ENCODE data around the gene TSC22D2.
A peak's percentile ranks its signal among the peaks of the same experiment; 100 is the strongest.

The TSC22D2 gene

DNA sequence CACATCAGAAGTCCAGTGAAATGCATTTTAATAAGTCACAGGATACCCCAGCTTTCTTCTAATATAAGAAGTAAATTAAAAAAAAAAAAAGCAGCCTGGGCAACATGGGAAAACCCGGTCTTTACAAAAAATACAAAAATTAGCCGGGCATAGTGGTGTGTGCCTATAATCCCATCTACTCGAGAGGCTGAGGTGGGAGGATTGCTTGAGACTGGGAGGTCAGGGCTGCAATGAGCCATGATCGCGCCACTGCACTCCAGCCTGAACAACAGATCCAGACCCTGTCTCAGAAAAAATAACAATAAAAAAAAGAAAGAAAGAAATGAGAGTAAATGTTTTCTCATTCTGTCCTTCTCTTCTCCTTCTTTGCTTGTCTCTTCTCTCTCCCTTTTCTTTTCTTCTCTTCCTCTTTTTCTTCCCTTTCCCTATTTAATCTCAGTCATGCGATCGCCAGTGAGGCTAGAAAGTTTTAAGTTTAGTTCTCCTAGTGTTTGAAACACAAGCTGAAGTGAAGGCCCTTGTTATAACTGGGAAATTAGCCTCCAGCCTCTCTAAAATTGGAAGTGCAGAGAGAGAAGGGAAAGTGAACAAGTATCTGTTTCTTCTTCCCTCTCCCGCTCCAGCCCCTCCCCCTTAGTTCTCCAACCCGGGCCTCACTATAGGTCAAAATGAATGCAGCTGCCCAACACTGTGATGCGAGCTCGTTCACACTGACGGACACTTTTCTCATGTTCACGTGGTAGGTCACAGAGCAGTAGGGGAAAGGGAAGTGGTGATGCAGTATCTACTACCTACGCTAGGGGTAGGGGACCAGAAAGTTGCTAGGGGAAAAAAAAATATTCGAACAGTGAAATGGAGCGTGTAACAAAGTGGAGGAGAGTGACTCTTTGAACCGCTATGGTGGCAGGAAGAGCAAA, 23.5 kb upstream of the TSC22D2 start:
- intact Hi-C loops (cut with DNase I), result no loop called here
- peak in 38 of 42 donors; percentile 11 to 70 (median 36) for DNase-seq

DNA sequence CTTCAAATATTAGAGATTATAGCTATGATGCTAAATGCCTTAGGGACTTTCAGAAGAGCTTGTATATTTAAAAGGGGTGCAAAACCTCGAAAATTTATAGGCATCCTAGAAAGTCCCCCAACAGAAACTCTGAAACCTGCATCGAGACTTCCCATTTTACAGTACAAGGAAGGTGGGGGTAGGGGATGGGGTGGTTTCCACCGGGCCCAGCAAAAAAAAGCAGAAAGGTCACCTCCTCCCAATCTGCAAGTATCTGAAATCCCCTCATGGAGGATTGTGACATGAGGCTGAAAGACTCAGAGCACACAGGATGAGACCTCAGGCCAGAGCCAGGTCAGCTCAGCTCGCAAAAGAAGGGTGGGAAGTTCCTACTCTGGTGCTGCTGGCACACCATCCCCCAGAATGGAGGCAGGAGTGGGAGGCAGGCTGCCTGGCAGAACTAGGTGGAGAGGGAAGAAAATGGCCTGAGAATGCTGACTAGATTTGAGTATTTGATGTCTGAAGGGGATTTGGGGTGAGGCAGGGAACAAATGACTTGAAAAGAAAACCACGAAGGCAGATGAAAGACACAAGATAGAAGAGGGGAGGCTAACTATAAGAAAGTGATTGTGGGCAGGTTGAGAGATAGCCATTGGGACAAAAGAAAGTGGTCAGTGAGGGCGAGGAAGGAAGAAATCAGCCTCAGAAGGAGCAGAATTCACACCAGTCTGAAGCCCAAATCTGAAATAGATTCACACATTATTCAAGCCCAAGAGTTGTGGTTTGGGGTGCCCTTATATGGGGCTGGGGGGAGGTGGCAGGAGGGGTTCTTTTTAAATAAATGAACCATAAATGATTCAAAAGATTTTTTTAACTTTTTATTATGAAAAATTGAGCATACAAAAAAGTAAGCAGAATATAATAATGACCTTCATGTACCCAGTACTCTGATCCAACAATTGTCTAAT, 22.5 kb upstream of the TSC22D2 start:
- DNase-seq, result no peak
- intact Hi-C loops (cut with DNase I), result no loop called here

DNA sequence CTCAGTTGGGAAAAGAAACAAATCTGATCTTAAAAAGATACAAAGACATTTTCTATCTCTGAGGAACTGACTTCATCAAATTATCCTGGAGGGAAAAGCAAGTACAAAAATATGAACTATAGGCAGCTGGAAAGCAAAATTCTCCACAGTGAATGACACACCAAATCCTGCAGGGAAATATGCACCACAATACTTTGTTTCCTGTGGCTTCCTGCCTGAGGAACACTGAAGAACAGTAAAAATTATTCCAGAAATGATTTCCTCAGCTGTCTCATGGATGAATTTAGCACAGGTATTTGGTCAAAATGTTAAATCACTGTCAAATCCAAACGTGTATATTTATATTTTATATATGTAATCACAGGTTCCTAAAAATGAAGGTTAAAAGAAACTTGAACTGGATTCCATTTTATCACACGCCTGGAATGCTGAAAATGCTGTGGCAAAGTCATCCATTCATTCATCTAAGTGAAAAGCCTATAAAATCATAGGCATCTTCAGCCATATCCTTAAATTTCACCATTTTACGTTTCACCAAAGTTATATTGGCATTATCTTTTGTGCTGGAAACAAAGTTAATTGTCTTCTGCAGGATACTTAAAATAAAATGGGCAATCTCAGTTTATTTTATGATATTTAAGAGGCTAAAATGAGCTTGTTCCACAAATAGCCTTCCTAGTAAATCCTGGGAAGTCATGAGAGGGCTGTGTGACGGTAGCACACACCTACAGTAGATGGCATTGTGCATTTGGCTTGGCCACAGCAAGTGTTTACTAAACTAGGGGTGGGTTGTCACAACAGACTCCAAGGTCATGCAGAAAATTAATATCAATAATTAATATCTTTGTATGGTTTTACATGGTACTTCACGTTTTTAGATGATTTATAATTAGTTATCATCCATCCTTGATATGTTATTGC, 19.3 kb upstream of the TSC22D2 start:
- intact Hi-C loops (cut with DNase I), result no loop called here
- no peak for DNase-seq

DNA sequence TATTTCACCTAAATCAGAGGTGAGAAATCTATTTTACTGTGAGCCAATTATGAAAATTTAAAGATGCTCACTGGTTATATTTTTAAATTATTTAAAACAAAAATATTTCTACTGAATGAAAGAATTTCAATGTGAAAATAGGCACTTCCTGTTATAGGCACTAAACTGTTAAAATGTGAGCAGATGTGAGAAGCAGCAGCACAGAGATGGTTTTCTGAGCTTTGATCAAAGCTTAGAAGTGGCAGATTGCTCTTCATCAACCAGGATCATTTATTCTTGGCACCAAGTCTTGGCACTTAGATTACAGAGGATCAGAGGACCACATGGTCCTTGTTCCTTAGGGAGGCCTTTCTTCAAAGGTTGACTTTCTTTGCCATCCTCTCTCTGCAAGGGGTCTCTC, 18.0 kb upstream of the TSC22D2 start:
- no peak for DNase-seq
- intact Hi-C loops (cut with DNase I), result no loop called here

DNA sequence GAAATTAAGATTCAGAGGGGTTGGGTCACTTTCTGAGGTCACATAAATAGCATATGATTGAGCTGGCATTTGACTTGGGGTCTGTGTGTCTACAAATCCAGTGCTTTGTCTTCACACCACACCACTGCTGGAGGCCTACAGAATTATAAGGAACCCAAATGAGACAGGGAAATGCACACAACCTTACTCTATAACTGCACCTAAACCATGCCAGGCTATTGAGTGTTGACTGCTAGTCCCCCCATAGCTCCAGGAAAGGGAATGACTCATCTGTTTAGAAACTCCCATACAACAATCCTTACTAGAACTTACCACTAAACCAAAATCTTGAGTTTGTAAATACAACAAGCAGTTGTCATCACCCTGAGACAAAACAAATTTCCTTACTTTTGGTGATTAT, 16.9 kb upstream of the TSC22D2 start:
- intact Hi-C loops (cut with DNase I), result no loop called here
- no peak for DNase-seq

DNA sequence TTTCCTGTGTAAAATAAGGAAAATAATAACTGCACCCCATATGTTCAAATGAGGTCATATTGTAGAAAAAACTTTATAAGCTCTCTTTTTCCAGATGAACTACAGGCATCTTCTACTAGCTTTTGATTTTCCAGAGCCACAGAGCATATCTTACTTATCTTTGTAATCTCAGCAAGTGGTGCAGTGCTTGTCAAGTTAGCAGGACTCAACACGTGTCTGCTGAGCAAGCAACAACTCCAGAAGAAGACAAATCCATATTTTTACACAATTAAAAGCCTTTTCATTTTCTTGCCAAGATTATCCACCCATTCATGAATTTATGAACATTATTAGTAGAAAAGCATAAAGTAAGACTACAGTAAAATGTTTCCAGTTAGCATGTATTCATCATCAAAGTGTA, 14.4 kb upstream of the TSC22D2 start:
- intact Hi-C loops (cut with DNase I), result no loop called here
- DNase-seq, result no peak

DNA sequence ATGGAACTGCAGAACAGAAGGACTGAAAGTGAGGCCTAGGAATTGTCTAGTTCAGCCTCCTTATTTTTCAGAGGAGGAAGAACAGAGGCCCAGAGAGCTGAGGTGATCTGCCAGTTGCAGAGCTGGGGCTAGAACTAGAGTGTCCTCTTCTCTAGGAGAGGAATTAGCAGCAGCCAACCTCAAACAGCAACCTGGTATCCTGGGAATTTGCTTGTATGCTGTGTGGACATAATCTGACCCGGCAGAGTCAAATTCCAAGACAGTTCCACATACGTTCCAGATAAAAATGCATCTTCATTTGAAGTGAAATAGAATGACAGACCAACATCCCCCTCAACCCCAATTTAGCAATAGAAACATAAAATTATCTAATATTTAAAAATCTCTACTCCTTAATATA, 13.5 kb upstream of the TSC22D2 start:
- intact Hi-C loops (cut with DNase I), result no loop called here
- DNase-seq, result no peak

DNA sequence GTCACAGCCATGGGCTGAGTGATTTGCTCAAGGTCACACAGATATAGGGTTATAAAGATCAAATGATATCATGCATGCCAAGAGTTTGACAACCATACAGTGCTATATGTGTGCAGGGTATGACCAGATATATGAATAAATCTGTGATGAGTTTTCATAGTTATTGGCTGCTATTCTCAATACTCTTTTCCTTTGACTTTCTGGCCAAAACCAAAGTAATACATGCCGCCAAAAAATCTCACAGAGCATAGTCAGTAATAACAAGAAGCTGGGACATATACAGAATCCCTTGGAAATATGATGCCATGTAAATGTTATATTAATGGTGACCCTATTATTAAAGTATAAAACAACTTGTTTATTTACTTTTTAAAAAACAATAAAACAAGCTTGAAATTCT, 11.6 kb upstream of the TSC22D2 start:
- no peak for DNase-seq
- intact Hi-C loops (cut with DNase I), result no loop called here

DNA sequence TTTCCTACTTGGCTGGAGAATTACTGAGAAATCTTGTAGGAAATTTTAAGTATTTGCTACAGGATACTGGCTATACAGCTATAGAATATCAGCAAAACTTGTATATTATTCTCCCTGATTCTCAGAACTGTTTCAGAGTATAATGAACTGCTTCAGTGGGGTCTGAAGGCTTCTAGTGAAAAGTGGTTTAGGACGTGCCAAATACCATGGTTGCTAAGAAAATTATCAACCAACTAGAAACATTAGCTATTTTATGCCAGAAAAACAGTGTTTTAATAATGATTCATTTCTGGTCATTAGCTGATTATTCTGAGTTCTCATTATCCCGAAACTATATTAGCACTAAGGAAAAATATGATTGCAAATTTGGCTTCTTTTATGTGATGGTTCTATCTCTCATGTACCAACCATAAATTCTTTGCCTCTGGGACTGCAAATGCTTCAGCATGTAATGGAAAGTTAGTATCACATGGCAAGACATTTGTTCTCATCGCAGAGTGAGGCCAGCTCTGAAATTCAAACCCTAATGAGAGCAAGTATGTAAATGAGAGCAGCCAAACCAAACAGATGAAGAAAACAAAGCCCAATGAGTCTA, 11.0 kb upstream of the TSC22D2 start:
- intact Hi-C loops (cut with DNase I), result no loop called here

DNA sequence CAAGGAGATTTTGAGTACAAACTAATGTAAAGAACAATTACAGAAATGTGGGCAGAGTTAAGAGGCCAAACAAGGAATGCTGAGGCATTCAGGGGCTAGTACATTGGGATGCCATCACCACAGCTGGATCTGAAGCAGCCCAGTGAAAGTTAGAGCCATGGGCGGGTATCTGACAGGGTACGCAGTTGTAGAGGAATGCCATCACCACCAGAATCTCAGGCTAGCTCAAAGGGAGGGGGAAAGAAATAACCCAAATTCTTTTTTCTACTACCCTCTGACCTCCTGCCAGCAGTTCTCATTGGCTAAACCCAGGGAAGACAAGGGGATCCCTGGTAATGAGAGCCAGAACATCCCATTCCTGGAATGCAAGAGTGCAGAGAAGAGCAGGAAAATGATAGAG, 9.0 kb upstream of the TSC22D2 start:
- DNase-seq, result no peak
- intact Hi-C loops (cut with DNase I), result no loop called here

More for the DNA sequence above, 11.0 kb upstream of the TSC22D2 start:
- no peak for DNase-seq

DNA sequence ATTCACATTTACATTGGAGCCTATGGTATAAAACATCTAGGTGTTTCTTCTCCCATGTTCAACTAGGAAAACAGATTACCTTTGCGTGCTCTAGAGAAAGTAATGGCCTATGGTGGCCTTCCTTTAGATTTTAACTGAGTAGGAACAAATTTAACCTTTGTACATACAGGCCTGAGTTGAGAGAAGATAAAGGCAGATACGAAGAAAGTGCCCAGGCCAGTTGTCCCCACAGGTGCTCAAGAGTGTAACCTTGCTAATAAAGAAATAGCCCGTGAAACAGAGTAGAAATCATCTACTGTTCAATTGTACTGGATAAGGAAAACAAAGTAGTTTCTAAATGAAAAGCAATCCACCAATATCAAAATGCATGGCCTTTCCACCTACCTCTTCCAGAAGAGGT, 6.8 kb upstream of the TSC22D2 start:
- DNase-seq, result no peak
- intact Hi-C loops (cut with DNase I), result no loop called here

DNA sequence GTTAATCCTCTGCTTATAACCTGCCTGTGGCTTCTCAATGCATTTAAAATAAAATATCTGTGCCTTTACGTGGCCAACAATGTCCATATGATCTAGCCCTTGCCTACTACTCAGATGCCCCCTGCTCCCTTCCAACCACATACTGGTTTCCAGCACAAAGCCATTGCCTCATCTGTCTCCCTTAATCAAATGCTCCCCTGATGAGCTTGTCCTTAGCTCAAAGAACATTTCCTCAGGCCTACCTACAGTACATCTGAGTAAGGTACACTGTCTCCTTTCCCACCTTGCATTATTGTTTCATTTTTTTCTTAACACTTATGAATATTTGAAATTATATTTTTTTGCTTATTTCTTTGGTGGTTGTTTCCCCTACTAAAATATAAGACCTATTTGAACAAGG, 5.9 kb upstream of the TSC22D2 start:
- DNase-seq, result no peak
- intact Hi-C loops (cut with DNase I), result no loop called here

DNA sequence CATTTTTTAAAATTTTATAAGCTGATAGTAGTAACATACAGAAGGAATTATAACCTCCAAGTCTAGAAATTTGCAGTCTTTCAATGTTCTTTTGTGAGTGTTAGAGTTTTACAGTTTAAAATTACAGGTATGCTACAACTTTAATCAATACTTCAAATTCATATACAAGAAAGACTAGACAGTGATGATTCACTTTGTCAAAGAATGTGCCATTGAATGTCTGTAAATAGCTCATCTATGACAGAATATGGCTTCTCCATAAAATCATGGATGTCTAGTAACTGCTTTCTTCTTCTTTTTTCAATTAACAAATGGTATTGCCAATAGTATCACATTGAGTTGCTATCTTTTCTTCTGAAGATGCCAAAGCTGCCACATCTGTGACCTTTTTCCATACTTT, 4.1 kb upstream of the TSC22D2 start:
- intact Hi-C loops (cut with DNase I), result no loop called here

DNA sequence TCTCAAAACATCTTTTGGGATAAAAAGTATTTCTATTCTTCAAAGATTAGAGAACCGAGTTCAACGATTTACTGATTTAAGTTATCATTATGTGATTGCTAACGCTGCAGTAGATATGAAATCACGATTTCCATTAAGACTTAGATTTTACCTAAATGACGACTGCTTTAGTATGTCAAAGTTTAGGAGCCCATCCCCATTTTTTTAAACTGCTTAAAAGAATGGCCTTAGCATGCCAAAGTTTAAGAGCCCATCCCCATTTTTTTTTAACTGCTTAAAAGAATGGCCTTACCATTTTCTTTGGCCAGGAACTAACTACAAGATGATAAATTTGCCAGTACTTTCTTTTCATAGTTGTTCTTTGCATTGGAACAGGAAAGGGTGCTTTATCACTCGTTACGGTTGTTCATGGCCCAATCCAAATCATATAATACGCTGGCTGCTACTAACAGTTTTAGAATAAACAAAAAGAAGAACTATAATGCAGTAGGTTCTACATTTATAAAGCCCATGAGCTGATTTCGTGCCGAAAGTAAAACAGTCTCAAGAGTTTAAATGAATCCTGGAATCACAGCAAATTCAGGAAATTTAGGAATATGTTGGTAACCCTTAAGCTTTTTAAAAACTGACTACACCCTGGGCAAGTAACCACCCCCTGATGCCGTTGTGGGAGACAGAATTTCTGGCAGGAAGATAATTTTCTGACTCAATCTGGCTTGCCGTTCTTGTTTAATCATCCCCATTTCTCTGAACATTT, 869 bp upstream of the TSC22D2 start:
- intact Hi-C loops (cut with DNase I), result loop anchor here (5.0 kb wide), 1 partner anchor 140 kb away; the partner anchor contains the start of genes EIF2A and SERP1
- DNase-seq, result peak in 3 of 42 donors; percentile 4 to 35 (median 11)

More for the DNA sequence above, 4.1 kb upstream of the TSC22D2 start:
- DNase-seq, result no peak

DNA sequence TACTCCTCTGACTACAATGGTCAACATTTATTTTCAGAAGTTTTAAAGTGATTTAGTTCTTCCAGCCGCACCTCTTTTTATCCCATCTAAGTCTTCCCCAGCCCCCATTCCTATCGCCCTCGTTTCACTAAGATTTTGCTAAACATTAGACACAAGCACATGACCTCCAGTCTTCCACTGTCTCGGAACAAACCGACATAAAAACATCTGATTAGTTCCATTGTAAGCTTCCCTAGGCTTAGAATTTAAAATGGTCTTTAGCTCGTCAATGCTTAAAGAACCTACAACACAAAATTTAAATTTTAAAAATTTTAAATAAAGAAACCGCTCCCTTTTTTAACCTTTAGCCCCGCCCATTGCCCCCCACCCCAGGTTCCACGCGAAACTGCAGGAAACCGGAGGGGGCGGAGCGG, 284 bp upstream of the TSC22D2 start:
- peak in 9 of 42 donors; percentile 12 to 72 (median 33) for DNase-seq
- intact Hi-C loops (cut with DNase I), result loop anchor here (5.0 kb wide), 1 partner anchor 139 kb away; the partner anchor contains the start of genes EIF2A and SERP1

DNA sequence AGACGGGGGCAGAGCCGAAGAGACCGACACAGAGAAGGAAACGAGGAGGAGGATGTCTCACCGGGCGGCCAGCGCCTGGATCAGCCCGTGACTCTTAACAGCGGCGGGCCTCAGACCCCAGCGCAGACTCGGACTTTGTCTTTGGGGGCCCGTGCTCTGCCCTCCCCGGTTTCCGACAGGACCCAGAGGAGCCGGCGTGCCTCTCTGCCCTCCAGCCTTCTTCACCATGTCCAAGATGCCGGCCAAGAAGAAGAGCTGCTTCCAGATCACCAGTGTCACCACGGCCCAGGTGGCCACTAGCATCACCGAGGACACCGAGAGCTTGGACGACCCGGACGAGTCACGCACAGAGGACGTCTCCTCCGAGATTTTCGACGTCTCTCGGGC, 1.0 kb downstream of the TSC22D2 start:
- intact Hi-C loops (cut with DNase I), result loop anchor here (5.0 kb wide), 1 partner anchor 138 kb away; the partner anchor contains the start of genes EIF2A and SERP1
- peak in 1 of 42 donors; percentile 26 for DNase-seq

DNA sequence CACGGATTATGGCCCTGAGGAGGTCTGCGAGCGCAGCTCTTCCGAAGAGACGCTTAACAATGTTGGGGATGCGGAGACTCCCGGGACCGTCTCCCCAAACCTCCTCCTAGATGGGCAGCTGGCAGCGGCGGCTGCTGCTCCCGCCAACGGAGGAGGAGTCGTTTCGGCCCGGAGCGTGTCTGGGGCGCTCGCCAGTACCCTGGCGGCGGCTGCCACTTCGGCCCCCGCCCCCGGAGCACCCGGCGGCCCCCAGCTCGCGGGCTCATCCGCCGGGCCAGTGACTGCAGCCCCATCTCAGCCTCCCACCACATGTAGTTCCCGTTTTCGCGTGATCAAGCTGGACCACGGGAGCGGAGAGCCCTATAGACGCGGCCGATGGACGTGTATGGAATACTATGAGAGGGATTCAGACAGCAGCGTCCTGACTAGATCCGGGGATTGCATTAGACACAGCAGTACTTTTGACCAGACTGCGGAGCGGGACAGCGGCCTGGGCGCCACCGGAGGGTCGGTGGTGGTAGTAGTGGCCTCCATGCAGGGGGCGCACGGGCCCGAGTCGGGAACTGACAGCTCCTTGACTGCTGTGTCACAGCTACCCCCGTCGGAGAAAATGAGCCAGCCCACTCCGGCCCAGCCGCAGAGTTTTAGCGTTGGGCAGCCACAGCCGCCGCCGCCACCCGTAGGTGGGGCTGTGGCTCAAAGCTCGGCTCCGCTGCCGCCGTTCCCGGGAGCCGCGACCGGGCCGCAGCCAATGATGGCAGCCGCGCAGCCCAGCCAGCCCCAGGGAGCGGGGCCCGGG, 1.6 kb downstream of the TSC22D2 start:
- peak; percentile 41 to 89 (median 77) for DNase-seq
- intact Hi-C loops (cut with DNase I), result loop anchor here (5.0 kb wide), 2 partner anchors 88 to 138 kb away; partner anchors contain the start of genes EIF2A and SERP1

Measured in head of caudate nucleus (tissue), 42 donors.